Hepatocyte (in vitro differentiated cells): ENCODE data around the gene ZCCHC3.
"Not testable (repeated sequence)": the region's sequence is repeated elsewhere in the genome, so short reads cannot be mapped to it uniquely, and the experiment has no call there.

Experiments used
- CTCF ChIP-seq: fragments of 200-600 bp; sonication (generic); IDR thresholded peaks from 2 replicates; pipeline ENCODE4 v1.5.1; 2016; ENCODE audit warnings: antibody characterized with exemption, mild to moderate bottlenecking; ENCODE audit not compliant: poor library complexity
- EZH2phosphoT487 ChIP-seq: fragments of 200-600 bp; sonication (generic); IDR thresholded peaks from one replicate; pipeline ENCODE4 v1.6.1; 2018; ENCODE audit warnings: antibody characterized with exemption, mild to moderate bottlenecking, low read depth, moderate library complexity; ENCODE audit not compliant: unreplicated experiment, severe bottlenecking

- not testable (repeated sequence) for TF ChIP-seq EZH2phosphoT487, CTCF
These were observed 43.9 kb upstream of the ZCCHC3 start for GRCh38 chr20:253447-253846.
